Keratinocyte (primary cell): ENCODE results near the gene IER3. TPM values are rescaled to one million over a fixed set of nuclear protein-coding genes. Genes with fewer than 3 reads are reported as not detected.
A peak's percentile ranks its signal among the peaks of the same experiment; 100 is the strongest.
"Not testable (repeated sequence)": the region's sequence is repeated elsewhere in the genome, so short reads cannot be mapped to it uniquely, and the experiment has no call there.

ENCODE experiments used
- DNase-seq: peaks from one replicate; pipeline ENCODE4 v3.0.0-alpha.2; 2011; ENCODE audit warnings: low read depth, missing footprints, low spot score
- FAIRE-seq: peaks from 2 replicates; lab custom pipeline; 2011; peaks lifted over from hg19 to GRCh38; lab: Jason Lieb, UNC
- H2AFZ ChIP-seq: 2 replicates; pipeline ENCODE4 v1.6.0; 2012; ENCODE audit warnings: low read length, control low read depth, inconsistent platforms; ENCODE audit not compliant: control insufficient read depth
- H3K27ac ChIP-seq: 2 replicates; pipeline ENCODE4 v1.5.1; 2011; ENCODE audit warnings: low read length; ENCODE audit not compliant: control insufficient read depth, insufficient read depth
- H3K27me3 ChIP-seq: 3 replicates; pipeline ENCODE4 v1.6.0; 2011; ENCODE audit warnings: low read length; ENCODE audit not compliant: control insufficient read depth, insufficient read depth; ENCODE audit errors: extremely low read depth
- H3K36me3 ChIP-seq, 2 experiments: 2 replicates in 1 of 2; 3 replicates in 1 of 2; pipeline ENCODE4 v1.5.1; 2011; ENCODE audit warnings: low read length in 2 of 2, mild to moderate bottlenecking in 1 of 2; ENCODE audit not compliant: control insufficient read depth in 2 of 2, insufficient read depth in 2 of 2; ENCODE audit errors: extremely low read depth in 1 of 2
- H3K4me1 ChIP-seq: 3 replicates; pipeline ENCODE4 v1.5.1; 2011; ENCODE audit warnings: low read length; ENCODE audit not compliant: control insufficient read depth, insufficient read depth; ENCODE audit errors: extremely low read depth
- H3K4me2 ChIP-seq: 3 replicates; pipeline ENCODE4 v1.6.0; 2011; ENCODE audit warnings: low read depth, low read length; ENCODE audit not compliant: control insufficient read depth, insufficient read depth; ENCODE audit errors: extremely low read depth
- H3K4me3 ChIP-seq, 3 experiments: fragments of 200-600 bp in 1 of 3; sonication (generic) in 1 of 3; 2 replicates in 2 of 3; 3 replicates in 1 of 3; pipeline ENCODE4 v1.5.1; 2011 to 2016; ENCODE audit warnings: low read length in 3 of 3, mild to moderate bottlenecking in 3 of 3, control low read depth in 2 of 3, inconsistent platforms in 1 of 3, low read depth in 1 of 3, mixed read lengths in 1 of 3, mixed run types in 1 of 3, moderate library complexity in 1 of 3; ENCODE audit not compliant: control insufficient read depth in 2 of 3, insufficient read depth in 2 of 3; ENCODE audit errors: extremely low read depth in 1 of 3
- H3K79me2 ChIP-seq: 2 replicates; pipeline ENCODE4 v1.6.0; 2012; ENCODE audit warnings: low read length; ENCODE audit not compliant: control insufficient read depth, insufficient read depth
- H3K9ac ChIP-seq: 3 replicates; pipeline ENCODE4 v1.6.0; 2011; ENCODE audit warnings: low read length; ENCODE audit not compliant: control insufficient read depth, insufficient read depth; ENCODE audit errors: extremely low read depth
- H3K9me1 ChIP-seq: 3 replicates; pipeline ENCODE4 v1.6.0; 2011; ENCODE audit warnings: low read length; ENCODE audit not compliant: control insufficient read depth, insufficient read depth; ENCODE audit errors: extremely low read depth
- H3K9me3 ChIP-seq: 2 replicates; pipeline ENCODE4 v1.5.1; 2012; ENCODE audit warnings: low read depth, low read length; ENCODE audit not compliant: control insufficient read depth
- H4K20me1 ChIP-seq: 3 replicates; pipeline ENCODE4 v1.6.0; 2011; ENCODE audit warnings: low read length; ENCODE audit not compliant: control insufficient read depth, insufficient read depth; ENCODE audit errors: extremely low read depth
- dilution Hi-C: fragments of 300-500 bp; cut with MboI; formaldehyde crosslinking; loops from one replicate; pipeline ENCODE4 v1.7.0; 2020; ENCODE audit warnings: low sequenced_read_pairs; ENCODE audit not compliant: extremely low pct_ligation_motif_present
- polyA plus RNA-seq, 5 experiments: library from polyadenylated mRNA; depleted of rRNA in 3 of 5; stranded (reverse) in 3 of 5; stranded (forward) in 1 of 5; unstranded in 1 of 5; fragments of >200 nt; gene quantifications; 1 replicate in 1 of 5; 2 replicates in 3 of 5; 3 replicates in 1 of 5; pipeline versions ENCODE4 v1.2.1 to v1.2.3, GENCODE V29; 2011 to 2012; ENCODE audit warnings: missing spikeins in 2 of 5, low read depth in 1 of 5, low replicate concordance in 1 of 5
- TF ChIP-seq, protein P1 (sequence below), 3 experiments: IDR thresholded peaks in 1 of 3; conservative IDR thresholded peaks in 1 of 3; optimal IDR thresholded peaks in 1 of 3; 2 replicates in 2 of 3; 3 replicates in 1 of 3; pipeline versions ENCODE3 to v1.5.1; 2011; ENCODE audit warnings: low read length in 3 of 3, mild to moderate bottlenecking in 3 of 3, moderate library complexity in 2 of 3, control low read depth in 1 of 3, inconsistent platforms in 1 of 3; ENCODE audit not compliant: insufficient read depth in 2 of 3; ENCODE audit errors: extremely low read depth in 1 of 3

The IER3 gene
- polyA plus RNA-seq, 1 donor (not counting 4 experiments of a cell fraction or from before 2014, with no cell fraction given): 277 TPM

DNA sequence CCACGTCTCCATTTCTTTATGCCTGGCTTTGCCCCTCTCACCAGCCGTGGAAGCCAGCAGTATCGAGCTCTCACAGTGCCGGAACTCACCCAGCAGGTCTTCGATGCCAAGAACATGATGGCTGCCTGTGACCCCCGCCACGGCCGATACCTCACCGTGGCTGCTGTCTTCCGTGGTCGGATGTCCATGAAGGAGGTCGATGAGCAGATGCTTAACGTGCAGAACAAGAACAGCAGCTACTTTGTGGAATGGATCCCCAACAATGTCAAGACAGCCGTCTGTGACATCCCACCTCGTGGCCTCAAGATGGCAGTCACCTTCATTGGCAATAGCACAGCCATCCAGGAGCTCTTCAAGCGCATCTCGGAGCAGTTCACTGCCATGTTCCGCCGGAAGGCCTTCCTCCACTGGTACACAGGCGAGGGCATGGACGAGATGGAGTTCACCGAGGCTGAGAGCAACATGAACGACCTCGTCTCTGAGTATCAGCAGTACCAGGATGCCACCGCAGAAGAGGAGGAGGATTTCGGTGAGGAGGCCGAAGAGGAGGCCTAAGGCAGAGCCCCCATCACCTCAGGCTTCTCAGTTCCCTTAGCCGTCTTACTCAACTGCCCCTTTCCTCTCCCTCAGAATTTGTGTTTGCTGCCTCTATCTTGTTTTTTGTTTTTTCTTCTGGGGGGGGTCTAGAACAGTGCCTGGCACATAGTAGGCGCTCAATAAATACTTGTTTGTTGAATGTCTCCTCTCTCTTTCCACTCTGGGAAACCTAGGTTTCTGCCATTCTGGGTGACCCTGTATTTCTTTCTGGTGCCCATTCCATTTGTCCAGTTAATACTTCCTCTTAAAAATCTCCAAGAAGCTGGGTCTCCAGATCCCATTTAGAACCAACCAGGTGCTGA is 20.3 kb downstream of the IER3 start:
- H3K79me2 ChIP-seq: peaks cover 47% of the 10 kb centered on the region
- H2AFZ ChIP-seq, H3K27me3 ChIP-seq, H3K27ac ChIP-seq, H3K9me1 ChIP-seq, dilution Hi-C loops, DNase-seq, H3K9me3 ChIP-seq, FAIRE-seq: not testable (repeated sequence)
- TF ChIP-seq, protein P1, sequence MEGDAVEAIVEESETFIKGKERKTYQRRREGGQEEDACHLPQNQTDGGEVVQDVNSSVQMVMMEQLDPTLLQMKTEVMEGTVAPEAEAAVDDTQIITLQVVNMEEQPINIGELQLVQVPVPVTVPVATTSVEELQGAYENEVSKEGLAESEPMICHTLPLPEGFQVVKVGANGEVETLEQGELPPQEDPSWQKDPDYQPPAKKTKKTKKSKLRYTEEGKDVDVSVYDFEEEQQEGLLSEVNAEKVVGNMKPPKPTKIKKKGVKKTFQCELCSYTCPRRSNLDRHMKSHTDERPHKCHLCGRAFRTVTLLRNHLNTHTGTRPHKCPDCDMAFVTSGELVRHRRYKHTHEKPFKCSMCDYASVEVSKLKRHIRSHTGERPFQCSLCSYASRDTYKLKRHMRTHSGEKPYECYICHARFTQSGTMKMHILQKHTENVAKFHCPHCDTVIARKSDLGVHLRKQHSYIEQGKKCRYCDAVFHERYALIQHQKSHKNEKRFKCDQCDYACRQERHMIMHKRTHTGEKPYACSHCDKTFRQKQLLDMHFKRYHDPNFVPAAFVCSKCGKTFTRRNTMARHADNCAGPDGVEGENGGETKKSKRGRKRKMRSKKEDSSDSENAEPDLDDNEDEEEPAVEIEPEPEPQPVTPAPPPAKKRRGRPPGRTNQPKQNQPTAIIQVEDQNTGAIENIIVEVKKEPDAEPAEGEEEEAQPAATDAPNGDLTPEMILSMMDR (optimal IDR thresholded peaks at IDR 0.05 in 1 of 3, IDR thresholded peaks at IDR 0.05 in 1 of 3, conservative IDR thresholded peaks at IDR 0.05 in 1 of 3; ENCODE audit: extremely low read depth in 1 of 3, insufficient read depth in 2 of 3, low read length in 3 of 3): peak in 1 of 3 experiments; percentile 3
- H4K20me1 ChIP-seq: peaks cover 31% of the 10 kb centered on the region
- H3K4me1 ChIP-seq: peaks cover 21% of the 10 kb centered on the region
- H3K4me2 ChIP-seq: peak overlapping the region; percentile 88
- peak overlapping the region; percentile 39 for H3K9ac ChIP-seq
- peaks cover 13 to 26% of the 10 kb centered on the region in 2 experiments for H3K36me3 ChIP-seq
- peak overlapping the region in 1 of 3 experiments; percentile 33 for H3K4me3 ChIP-seq

DNA sequence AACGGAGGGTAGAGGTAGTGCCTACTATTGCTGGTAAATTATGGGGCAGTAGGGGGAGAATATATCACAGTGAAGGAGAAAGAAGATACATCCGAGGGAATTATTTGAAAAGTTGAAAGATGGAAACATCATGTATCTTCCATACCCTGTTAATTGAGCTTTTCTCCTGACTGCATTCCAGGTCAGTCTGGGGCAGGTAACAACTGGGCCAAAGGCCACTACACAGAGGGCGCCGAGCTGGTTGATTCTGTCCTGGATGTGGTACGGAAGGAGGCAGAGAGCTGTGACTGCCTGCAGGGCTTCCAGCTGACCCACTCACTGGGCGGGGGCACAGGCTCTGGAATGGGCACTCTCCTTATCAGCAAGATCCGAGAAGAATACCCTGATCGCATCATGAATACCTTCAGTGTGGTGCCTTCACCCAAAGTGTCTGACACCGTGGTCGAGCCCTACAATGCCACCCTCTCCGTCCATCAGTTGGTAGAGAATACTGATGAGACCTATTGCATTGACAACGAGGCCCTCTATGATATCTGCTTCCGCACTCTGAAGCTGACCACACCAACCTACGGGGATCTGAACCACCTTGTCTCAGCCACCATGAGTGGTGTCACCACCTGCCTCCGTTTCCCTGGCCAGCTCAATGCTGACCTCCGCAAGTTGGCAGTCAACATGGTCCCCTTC is 21.0 kb downstream of the IER3 start:
- peaks cover 13 to 26% of the 10 kb centered on the region in 2 experiments for H3K36me3 ChIP-seq
- H3K9ac ChIP-seq: peak overlapping the region; percentile 39
- H4K20me1 ChIP-seq: peaks cover 31% of the 10 kb centered on the region
- H3K9me3 ChIP-seq, FAIRE-seq, H2AFZ ChIP-seq, H3K9me1 ChIP-seq, H3K27ac ChIP-seq, dilution Hi-C loops, H3K27me3 ChIP-seq, DNase-seq: not testable (repeated sequence)
- H3K79me2 ChIP-seq: peaks cover 48% of the 10 kb centered on the region
- peaks cover 25% of the 10 kb centered on the region for H3K4me1 ChIP-seq
- peak overlapping the region in 2 of 3 experiments; percentile 33 to 89 for H3K4me3 ChIP-seq
- H3K4me2 ChIP-seq: peak overlapping the region; percentile 88
